HG02840 (cell line): Measurements from ENCODE around the gene MPPED2.

ENCODE experiments used
- ATAC-seq: cut with Tn5 transposase; IDR thresholded peaks from one replicate; pipeline ENCODE4 v1.9.1; 2021; ENCODE audit warnings: mild to moderate bottlenecking, moderate library complexity, moderate number of reproducible peaks; ENCODE audit not compliant: unreplicated experiment, low FRiP score

The MPPED2 gene

GRCh38 chr11:30370164-30370563 lies 216.0 kb downstream of the MPPED2 start:
- no peak for ATAC-seq

- no peak for ATAC-seq
Observed at GRCh38 chr11:30368394-30368793, 217.8 kb downstream of the MPPED2 start.

- ATAC-seq: no peak
Observed at GRCh38 chr11:30365793-30366517, 220.2 kb downstream of the MPPED2 start.

- no peak for ATAC-seq
Observed at GRCh38 chr11:30364837-30365482, 221.2 kb downstream of the MPPED2 start.

GRCh38 chr11:30364139-30364836 lies 221.9 kb downstream of the MPPED2 start:
- ATAC-seq: no peak

GRCh38 chr11:30360741-30361140 lies 225.4 kb downstream of the MPPED2 start:
- no peak for ATAC-seq
